ENCODE measurements around the gene TMEM168. TPM values are rescaled to one million over a fixed set of nuclear protein-coding genes. Genes with fewer than 3 reads are reported as not detected.

The TMEM168 gene
- polyA plus RNA-seq, result 10.7 and 12.6 TPM in 2 replicates

GRCh38 chr7:112789817-112790585 lies at the start of gene TMEM168:
Gene TMEM168, minus strand, starts transcription at chr7:112790393. Its CDS starts 5,568 bp downstream, at chr7:112784825.

